Left lobe of liver (tissue), 2 donors: ENCODE measurements around the gene ATG7. TPM values are rescaled to one million over a fixed set of nuclear protein-coding genes. Genes with fewer than 3 reads are reported as not detected.
"Not testable (repeated sequence)": the region's sequence is repeated elsewhere in the genome, so short reads cannot be mapped to it uniquely, and the experiment has no call there.

Experiments used
- ATAC-seq: fragments of 200-7000 bp; cut with Tn5 transposase; one replicate; pipeline ENCODE4 v1.9.1; 2020; ENCODE audit warnings: mild to moderate bottlenecking, moderate library complexity
- DNase-seq: peaks from one replicate; pipeline ENCODE4 v3.0.0-alpha.2; 2020; ENCODE audit warnings: low spot score
- total RNA-seq: library from RNA; stranded (reverse); gene quantifications from one replicate; pipeline ENCODE4 v1.2.1, GENCODE V29; 2021
- donor health status: DM: no; HTN: no; CAD: no; lungs with moderate emphysema.
- donor health status: DM: no; HTN: yes; CAD: no.

Gene ATG7
- total RNA-seq, 1 donor from 2014 or later, result 12.2 TPM

DNA sequence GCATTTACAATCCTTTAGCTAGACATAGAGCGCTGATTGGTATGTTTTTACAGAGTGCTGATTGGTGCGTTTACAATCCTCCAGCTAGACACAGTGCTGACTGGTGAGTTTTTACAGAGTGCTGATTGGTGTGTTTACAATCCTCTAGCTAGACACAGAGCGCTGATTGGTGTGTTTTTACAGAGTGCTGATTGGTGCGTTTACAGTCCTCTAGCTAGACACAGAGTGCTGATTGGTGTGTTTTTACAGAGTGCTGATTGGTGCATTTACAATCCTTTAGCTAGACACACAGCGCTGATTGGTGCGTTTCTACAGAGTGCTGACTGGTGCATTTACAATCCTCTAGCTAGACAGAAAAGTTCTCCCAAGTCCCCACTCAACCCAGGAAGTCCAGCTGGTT is 76.7 kb downstream of the ATG7 start:
- not testable (repeated sequence) for DNase-seq, ATAC-seq

DNA sequence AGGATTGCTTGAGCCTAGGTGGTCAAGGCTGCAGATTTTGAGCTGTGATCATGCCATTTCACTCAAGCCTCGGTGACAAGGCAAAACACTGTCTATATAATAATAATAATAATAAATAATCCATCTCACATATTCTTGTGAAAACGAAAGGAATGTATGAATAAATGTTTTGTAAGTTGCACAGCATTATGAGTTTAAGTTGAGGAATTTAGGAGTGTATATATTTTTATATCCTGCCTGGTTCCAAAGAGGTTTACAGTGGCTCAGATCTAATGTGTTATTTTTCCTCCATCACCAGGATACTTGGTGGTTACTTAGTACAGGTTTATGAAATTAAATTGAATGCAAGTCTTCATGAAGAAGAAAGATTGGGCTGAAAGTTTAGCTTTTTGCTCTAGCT is 77.2 kb downstream of the ATG7 start:
- ATAC-seq (no peak), DNase-seq (no peak)

DNA sequence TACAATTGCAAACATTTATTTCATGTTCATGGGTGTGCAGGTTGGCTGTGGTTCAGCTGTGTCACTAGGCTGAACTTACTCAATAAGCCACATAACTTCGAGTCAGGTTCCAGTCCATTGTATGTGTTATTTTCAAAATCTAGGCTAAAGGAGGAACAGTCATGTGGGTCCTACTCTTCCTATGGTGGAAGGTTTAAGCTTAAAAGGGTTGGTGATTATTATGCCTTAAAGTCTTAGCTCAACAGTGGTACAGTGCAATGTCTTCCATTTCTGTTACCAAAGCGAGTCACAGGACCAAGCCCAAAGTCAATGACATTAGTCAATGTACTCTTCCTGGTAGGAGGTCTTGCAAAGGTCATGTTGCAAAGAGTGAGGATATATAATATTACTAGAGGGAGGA is 78.2 kb downstream of the ATG7 start:
- ATAC-seq (no peak), DNase-seq (no peak)

DNA sequence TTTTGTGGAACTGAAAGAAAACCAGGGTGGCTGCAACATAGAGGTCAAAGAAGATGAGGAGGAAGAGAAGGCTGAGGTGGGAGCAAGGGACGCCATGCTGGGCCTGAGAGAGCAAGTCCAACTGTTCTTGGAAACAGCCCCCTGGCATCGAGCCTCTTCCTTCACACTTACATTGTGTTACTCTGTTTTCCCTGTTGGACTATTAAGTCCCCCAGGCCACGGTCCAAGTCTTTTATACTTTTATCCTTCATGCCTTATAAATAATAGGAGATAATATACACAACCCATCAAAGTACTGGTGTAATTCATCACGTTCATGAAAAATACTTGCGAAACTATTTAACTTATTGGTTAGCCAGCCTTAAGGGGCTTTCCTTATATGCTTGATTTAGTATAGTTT is 79.3 kb downstream of the ATG7 start:
- DNase-seq (no peak), ATAC-seq (no peak)

DNA sequence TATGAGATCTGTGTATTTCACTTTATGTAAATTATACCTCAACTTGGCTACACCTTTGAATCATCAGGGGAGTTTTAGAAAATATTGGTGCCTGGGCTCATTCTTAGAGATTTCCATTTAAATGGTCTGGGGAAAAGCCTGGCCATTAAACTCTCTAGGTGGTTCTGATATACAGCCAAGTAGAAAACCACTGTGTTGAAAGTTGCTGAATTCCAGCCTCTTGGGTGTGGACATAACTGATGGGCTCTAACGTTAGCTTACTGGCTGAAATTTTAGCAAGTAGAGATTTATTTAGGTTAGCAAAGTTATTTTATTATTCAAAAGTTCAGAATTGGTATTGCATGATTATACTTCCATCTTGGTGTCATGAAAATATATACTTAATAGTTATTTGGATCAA is 84.1 kb downstream of the ATG7 start:
- no peak for DNase-seq
- no peak for ATAC-seq

DNA sequence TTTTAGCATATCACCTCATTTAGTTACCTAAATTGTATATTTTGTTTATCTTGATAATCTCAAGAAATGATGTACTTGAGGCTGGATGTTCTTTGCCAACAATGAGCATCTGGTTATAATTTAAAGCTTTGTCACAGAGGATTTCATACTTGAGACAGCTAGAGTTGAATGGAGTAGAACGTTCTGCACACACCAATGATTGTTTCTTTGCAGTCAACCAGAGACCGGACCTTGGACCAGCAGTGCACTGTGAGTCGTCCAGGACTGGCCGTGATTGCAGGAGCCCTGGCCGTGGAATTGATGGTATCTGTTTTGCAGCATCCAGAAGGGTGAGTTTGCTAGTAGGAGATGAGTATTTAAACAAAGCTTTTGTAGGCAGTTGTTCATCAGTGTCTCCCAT is 90.4 kb downstream of the ATG7 start:
- ATAC-seq (no peak), DNase-seq (no peak)

DNA sequence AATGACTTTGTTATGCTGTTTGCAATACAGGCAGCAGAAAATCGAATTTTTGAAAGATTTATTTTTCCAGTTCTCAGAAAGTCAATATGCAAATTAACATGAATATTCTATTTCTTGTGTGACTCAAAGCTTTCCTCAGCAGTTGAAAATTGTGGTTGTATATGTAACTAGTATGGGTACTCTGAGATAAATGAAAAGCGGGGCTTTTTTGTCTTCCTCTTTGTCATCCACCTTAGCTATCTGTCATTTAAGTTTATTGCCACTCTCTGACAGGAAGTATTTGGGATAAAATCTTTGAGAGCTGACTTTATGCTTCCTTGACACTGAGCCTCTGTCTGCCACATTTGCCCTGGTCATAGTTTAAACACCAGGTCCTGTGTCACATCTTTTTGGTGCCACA is 91.5 kb downstream of the ATG7 start:
- ATAC-seq, result no peak

DNA sequence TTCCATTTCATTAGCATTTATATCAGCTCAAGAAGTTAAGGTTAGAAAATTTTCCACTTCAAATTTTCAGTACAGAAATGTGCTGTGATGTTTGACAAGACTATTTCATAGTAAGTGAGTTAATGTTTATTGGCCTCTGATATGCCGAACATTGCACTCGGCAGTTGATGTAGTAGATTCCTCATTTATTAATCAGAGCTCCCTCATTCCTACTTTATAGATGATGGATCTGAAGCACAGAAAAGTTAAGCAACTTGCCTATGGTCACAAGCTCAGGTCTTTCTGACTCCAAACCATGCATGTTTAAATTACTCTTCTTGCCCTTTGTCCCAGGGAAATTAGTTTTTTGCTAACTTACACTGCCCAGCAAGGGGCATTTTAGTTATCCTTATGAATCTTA is 92.0 kb downstream of the ATG7 start:
- DNase-seq, result no peak
- no peak for ATAC-seq

More for the DNA sequence above, 91.5 kb downstream of the ATG7 start:
- no peak for DNase-seq

DNA sequence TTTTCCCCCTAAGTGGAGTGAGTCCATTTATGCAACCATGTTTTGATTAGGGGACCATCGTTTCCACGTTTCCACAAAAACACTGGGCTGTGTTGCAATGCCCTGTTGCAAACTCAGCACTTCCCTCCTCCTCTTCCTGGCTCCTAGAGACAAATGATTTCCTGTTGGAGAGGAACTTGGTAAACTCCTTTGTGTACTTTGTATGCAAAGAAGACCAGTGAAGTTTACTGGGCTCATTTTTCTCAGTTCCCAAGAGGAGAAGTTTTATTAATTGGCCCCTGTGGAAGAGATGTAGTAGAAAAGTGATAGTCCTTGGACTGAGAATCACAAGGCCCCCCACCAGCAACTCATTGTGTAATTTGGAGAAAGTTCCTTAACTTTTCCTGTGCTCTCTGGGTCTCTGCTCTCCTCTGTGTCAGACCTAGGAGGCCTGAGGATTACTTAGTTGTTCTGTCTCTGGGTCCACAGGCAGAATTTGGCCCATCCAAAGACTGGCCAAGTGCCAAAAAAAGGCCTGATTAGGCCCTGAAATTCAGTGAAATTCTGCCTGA is 95.0 kb downstream of the ATG7 start:
- DNase-seq, result no peak
- ATAC-seq, result peak; percentile 72

DNA sequence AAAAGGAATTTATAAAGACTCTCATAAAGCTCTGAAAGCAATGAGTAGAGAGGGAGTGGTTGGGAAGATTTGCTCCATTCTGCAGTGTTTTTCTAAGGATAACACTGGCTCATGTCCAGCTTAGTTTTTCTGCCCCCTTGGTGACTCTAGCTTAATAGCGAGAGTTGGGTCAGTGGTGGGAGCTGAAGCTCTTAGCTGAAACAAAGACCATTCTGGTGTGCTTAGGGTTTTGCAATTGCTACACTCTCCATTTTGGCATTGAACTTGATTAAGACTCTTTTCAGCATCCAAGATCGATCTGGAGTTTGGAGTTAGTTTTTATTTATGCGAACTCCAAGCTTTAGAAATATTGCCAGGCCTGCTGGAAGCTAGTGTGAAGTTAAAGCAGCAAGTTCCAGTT is 98.0 kb downstream of the ATG7 start:
- no peak for DNase-seq
- no peak for ATAC-seq

DNA sequence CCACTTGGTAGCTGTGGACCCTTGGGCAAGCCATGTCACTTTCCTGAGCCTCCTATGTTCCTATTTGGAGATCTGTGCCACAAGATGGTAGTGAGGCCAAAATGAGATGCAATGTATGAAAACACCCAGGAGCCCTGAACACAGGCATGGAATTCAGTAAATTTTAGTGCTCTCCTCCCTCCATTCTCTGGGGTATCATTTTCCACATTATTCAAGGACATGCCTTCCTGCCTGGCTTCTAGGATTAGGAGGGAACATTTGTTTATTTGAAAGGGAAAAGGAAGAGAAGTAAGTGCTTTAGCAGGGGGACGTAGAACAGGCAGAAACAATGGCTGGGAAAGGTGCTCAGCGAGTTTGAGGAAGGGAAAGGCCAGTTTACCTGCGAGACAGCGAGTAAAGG is 98.8 kb downstream of the ATG7 start:
- ATAC-seq (no peak), DNase-seq (no peak)

DNA sequence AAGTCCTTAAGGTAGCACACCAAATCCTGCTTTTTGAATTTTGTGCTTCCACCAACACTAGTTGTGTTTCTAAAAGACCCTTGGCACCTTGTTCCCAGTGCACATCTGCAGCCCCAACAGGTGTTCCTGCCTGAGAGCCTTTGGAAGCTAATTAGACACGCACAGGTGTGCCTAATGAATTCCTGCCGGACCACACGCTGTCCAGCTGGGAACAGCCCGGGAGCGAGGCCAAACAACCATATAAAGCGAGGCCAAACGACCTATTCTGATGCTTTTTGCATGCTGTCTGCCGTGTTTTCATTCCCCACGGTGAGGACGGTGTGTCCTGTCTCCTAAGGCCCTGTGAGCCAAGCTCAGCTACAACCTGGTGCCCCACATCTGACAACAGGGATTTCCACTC is 99.5 kb downstream of the ATG7 start:
- no peak for ATAC-seq
- no peak for DNase-seq

DNA sequence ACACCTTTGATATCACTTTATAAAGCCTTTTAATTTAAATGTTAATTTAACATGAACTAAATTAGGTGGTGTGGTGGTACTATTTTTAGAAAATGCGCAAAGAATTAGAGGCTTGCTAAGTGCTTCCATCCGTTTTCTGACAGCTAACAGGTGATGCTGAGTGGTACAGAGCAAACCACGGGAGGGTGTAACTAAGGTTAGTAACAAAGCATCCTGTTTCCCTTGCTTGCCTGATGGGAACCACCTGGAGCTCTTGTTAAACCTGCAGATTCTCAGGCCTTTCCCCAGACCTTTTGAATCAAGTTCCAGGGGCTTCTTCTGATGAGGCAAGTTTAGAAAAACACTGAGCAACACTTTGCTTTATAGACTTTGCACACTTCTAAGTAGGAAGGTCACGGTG is 101.0 kb downstream of the ATG7 start:
- no peak for DNase-seq
- ATAC-seq, result no peak

DNA sequence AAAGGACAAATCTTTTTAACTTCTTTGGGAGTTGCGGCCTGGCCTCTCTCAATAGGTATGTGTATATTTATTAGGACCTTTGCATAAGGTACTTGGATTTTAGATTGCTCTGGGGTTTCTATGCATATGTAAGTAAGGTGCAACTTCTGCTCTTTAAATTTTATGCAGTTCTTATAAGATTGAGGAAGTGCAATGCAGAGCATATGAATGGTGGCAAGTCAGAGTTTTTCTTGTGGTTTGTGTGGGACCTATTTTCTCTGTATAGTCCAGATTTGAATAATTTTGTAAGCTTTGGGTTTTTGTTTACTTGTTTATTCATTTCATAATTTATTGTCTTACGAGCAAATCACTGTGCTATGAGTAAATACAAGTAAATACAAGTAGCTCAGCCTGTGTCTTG is 101.5 kb downstream of the ATG7 start:
- no peak for DNase-seq
- ATAC-seq, result no peak

DNA sequence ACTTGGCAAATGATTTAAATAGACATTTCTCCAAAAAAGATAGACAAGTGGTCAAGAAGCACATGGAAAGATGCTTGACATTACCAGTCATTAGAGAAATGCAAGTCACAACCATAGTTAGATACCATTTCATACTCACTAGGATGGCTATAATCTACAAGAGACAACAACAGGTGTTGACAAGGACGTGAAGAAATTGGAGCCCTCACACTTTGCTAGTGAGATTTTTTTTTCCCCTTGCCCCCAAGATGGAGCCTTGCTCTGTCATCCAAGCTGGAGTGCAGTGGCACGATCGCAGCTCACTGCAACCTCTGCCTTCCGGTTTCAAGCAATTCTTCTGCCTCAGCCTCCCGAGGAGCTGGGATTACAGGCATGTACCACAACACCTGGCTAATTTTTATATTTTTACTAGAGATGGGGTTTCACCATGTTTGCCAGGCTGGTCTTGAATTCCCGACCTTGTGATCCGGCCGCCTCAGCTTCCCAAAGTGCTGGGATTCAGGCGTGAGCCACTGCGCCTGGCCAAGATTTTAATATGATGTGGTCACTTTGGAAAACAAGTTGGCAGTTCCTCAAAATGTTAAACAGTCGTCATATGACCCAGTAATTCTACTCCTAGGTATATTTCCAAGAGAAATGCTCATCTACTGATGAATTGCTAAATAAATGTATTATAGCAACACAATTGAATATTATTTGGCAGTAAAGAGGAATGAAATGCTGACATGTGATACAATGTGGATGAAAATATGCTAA is 103.3 kb downstream of the ATG7 start:
- no peak for ATAC-seq
- no peak for DNase-seq

DNA sequence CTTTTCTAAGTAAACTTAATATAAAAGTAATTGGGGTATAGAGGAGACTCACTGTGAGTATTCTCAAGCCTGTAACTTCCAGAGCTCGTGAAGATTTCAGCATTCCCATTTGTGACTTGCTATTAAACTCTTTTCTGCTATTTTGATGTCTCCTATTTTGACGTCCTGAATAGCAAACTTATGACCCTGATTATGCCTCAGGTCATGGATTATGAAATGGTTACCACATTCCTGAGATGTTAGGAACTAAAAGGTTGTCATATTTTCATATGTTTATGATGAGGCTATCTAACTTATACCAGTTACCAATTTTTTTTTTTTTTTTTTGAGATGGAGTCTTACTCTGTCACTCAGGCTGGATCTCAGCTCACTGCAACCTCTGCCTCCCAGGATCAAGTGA is 105.5 kb downstream of the ATG7 start:
- DNase-seq, result no peak
- no peak for ATAC-seq

DNA sequence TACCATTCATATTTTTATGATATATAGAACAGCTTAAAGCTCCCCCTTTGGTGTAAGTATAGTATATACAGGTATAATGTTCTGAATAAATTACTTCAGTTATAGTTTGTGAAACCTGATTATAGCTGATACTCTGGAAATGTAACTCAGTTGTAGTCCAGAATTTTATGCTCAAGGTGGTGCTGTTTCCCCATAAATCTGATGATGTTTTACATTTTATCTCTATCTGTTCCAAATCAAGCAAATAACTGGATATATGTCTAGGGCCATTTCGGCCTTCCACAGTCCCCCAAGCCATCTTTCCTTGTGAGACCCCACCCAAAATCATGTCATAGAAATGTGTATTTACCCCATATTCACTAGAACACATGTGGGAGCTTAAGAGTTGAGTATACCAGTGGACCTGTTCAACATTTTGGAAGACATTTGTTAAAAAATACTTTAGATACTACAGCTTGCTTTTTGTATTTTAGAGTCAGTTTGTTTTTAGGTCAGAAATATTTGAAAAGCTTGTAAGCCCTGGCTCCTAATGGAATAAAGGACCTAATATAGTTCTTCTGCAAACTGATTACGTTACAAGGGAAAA is 107.1 kb downstream of the ATG7 start:
- ATAC-seq, result peak; percentile 82
- no peak for DNase-seq

DNA sequence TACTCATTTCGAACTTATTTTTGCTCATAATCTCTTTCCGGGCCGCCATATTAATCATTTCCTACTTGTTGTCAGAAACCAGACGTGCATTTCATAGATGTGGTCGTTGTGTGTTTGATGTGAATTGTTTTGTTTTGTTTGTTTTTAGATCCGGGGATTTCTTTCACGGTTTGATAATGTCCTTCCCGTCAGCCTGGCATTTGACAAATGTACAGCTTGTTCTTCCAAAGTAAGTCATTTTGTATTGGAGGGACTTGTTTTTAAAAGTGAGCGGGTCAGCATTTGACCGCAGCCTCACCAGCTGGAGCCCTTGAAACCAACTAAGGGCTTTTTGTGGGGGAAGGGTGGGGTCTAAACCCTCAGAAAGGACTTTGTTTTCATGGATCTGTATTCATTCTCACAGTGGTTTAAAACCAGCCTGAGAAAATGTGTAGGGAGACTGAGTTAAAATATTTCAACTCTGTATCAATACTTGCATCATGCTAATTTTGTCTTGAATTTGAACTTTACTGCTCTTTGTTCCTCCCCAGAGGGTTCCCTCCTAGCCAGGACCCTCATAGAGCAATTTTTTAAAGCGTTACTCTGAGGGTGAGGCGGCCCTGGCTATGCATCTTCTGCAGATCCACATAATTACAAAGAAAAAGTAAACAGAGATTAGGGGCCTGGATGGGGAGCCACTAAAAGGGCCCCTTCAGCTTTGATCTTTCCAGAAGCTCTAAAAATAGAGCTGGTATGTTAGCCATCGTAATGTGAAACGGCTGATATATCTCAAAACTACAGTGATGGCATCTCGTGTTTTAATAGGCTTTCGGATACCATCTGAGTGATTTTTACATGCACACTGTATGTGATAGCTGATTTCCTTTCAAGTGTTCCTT is 107.9 kb downstream of the ATG7 start:
- ATAC-seq (no peak), DNase-seq (no peak)

DNA sequence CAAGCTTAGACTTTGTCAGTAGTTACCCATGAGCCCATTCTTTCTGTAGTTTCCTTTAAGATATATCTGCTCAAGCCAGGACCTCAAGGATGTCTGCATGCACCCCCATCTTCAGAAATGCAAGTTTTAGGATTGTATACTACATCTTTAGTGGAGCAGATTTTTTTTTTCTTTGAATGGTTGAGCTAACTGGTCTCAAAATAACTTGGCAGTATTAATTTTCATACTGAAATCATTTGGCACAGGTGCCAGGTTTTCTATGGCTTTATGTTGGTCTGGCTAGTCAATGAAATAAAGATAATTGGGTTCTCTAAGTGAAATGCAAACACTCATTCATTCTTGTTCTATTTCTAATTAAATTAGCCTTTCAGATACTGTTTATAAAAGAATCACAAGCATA is 108.9 kb downstream of the ATG7 start:
- ATAC-seq, result no peak

DNA sequence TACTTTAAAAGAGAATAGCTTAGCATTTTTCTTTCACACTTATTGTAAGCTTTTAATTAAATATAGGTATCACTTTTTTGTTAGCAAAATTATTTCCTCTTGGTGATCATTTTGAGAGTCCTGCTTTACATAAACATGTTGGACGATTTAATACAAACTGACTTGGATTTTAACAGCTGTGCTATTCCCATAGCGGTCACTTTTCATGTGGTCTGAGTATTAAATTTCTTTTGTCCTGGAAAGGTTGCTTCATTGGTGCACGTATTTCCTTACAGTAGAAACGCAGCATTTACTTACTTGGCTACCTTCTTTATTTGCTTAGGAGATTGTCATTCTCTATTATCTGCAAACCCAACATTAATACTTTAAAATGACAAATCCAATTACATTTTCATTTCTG is 109.4 kb downstream of the ATG7 start:
- DNase-seq, result no peak
- no peak for ATAC-seq

More for the DNA sequence above, 108.9 kb downstream of the ATG7 start:
- DNase-seq, result no peak

DNA sequence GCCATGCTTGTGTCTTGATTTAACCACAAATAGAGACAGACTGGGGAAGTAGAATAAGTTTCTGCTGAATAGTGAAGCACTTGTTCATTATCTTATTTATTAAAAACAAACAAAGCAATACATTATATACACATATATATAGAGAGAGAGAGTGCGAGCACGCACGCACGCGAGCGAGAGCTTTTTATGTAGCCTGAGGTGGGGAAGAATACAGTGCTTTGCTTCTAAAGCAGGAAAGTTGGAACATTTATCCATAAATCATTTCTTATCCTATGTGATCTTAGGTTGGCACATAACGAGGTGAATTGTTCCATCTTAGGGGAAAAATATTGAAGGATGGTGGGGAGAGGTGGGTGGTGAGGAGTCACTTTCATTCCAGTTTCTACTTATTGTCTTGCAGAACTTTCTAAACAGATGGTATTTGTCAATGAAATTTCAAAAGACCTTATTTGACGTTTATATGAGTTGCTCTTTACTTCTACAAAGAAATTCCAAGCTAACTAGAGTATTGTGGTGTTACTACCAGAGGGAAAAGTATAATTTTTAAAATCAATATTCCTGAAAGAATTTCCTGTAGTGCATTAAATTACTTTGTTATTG is 110.0 kb downstream of the ATG7 start:
- no peak for DNase-seq
- no peak for ATAC-seq
